Fibroblast of mammary gland (primary cell): ENCODE results near the gene ERAS.

ENCODE experiments used
- DNase-seq: peaks from one replicate; pipeline ENCODE4 v3.0.0-alpha.2; 2010; ENCODE audit warnings: low read depth
- H3K4me3 ChIP-seq: 2 replicates; pipeline ENCODE4 v1.5.1; 2011; ENCODE audit warnings: low read depth, mild to moderate bottlenecking, low read length, moderate library complexity; ENCODE audit not compliant: control insufficient read depth
- CTCF ChIP-seq: conservative IDR thresholded peaks from 2 replicates; pipeline ENCODE4 v1.5.1; 2011; ENCODE audit warnings: low read depth, low read length, inconsistent platforms; ENCODE audit not compliant: control insufficient read depth, insufficient read depth

The ERAS gene

GRCh38 chrX:48784726-48785125 lies 41.6 kb upstream of the ERAS start:
- no peak for TF ChIP-seq CTCF
- no peak overlapping the region for H3K4me3 ChIP-seq
- DNase-seq = no peak

- no peak overlapping the region for H3K4me3 ChIP-seq
- TF ChIP-seq CTCF = no peak
- DNase-seq = no peak
Measured at GRCh38 chrX:48785186-48785539, 41.1 kb upstream of the ERAS start.

DNA sequence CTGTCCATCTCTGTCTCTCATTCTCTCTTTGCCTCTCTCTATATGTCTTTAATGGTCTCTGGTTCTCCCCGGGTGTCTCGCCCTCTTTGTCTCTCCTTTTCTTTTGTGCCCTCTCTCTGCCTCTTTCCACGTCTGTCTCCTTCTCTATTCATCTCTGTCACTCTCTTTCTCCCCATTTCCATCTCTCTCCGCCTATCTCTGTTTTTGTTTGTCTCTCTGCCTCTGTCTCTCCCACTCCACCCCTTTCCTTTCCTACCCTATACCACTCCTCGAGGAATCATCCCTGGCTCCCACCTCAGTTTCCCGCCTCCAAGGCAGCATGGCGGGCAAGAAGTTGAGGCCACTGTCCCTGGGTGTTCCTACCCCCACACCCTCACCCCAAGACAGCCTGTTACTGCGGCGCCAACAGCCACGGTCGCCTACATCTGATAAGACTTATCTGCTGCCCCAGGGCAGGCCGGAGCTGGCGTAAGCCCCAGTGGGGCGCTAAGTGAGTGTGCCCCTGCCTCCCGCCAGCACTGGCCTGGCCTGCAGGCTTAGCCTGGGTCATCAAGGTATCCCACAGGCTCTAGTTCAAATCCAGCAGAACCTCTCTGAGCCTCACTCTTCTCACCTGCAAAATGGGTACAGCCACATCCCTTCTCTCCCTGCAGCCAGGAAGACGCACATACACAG lies 40.6 kb upstream of the ERAS start:
- no peak overlapping the region for H3K4me3 ChIP-seq
- TF ChIP-seq CTCF = no peak
- no peak for DNase-seq

DNA sequence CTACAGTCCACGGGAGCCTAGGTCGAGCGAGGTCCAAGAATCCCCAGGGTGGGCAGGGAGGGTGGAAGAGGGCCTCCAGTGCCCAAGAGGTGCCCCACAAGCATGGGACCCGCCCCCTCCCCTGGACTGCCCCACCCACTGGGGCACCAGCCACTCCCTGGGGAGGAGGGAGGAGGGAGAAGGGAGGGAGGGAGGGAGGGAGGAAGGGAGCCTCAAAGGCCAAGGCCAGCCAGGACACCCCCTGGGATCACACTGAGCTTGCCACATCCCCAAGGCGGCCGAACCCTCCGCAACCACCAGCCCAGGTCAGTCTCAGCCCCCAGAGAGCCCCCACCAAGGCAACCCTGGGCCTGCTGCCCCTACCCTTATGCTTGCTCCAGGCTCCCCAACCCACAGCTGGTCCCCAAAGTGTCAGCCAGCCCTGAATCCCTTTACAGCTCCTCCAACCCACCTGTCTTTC lies 39.9 kb upstream of the ERAS start, which contains the start of gene GATA1:
Gene GATA1, plus strand, starts transcription at position 250 of the 460 bp plus-strand sequence. CDS start 4,520 bp downstream, outside the sequence.
- TF ChIP-seq CTCF = no peak
- no peak for DNase-seq
- no peak within 1 kb of the TSS for H3K4me3 ChIP-seq

- DNase-seq = no peak
- no peak overlapping the region for H3K4me3 ChIP-seq
- no peak for TF ChIP-seq CTCF
Measured at GRCh38 chrX:48786825-48787504, 39.3 kb upstream of the ERAS start.

DNA sequence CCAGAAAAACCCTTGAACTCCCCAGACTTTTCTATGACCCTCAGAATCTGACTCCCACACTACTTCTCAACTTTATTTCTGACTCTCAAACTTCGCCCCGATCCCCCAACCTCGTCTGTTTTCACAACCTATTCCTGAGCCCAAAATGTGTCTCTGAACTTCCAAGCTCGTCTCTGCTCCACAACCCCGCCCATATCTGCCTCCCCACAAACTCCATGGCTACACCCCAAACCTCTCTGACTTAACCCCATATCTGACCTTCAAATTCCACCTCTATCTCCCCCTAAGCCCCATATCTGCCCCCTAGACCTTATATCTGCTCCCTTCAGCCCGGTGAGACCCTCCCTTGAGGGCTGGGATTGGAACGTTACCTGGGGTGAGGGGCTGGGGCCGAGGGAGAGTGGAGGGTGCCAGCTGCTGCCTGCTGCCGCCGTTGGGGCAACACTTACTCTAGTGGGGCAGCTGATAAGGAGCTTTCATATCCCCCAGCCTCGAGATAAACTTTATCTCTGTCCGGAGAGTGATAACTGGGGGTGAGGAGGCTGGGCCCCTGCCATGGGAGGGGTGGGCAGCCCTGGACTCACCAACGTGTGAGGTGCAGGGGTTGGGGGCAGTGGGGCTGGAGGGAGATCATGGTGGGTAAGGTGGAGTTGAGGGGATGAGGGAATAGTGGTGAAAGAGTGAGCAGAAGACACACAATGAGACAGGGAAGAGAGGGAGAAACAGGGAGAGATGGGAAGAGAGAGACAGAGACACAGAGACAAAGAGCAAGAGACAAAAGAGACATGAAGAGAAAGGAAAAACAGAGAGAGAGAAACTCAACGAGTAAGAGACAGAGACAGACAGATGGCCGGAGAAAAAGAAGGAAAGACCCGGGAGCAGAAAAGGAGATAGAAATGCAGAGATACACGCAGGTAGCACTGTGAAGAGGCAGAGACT lies 38.5 kb upstream of the ERAS start:
- no peak for DNase-seq
- no peak for TF ChIP-seq CTCF
- H3K4me3 ChIP-seq = no peak overlapping the region
